Subcutaneous abdominal adipose tissue (tissue), 5 donors: ENCODE results near the gene COL4A2.

Source experiments
- H3K27ac ChIP-seq: one replicate; pipeline ENCODE4 v1.7.0; 2013; ENCODE audit warnings: low read depth, mild to moderate bottlenecking, inconsistent platforms, low read length, moderate library complexity
- H3K27me3 ChIP-seq, 5 donors: one replicate each; pipeline ENCODE4 v1.7.0; 2013; ENCODE audit warnings: low read length in 5 of 5, inconsistent platforms in 1 of 5; ENCODE audit not compliant: control insufficient read depth in 5 of 5, insufficient read depth in 4 of 5
- H3K36me3 ChIP-seq, 5 donors: one replicate each; pipeline ENCODE4 v1.7.0; 2013; ENCODE audit warnings: low read length in 5 of 5; ENCODE audit not compliant: control insufficient read depth in 5 of 5, insufficient read depth in 5 of 5
- H3K4me1 ChIP-seq, 5 donors: one replicate each; pipeline ENCODE4 v1.7.0; 2013; ENCODE audit warnings: low read length in 5 of 5, mild to moderate bottlenecking in 3 of 5, moderate library complexity in 1 of 5; ENCODE audit not compliant: control insufficient read depth in 5 of 5, insufficient read depth in 5 of 5
- H3K4me3 ChIP-seq, 5 donors: one replicate each; pipeline ENCODE4 v1.7.0; 2013; ENCODE audit warnings: low read length in 5 of 5, low read depth in 1 of 5
- H3K9ac ChIP-seq, 5 donors: one replicate each; pipeline ENCODE4 v1.7.0; 2013; ENCODE audit warnings: low read length in 5 of 5, mild to moderate bottlenecking in 4 of 5, moderate library complexity in 3 of 5
- H3K9me3 ChIP-seq, 5 donors: one replicate each; pipeline ENCODE4 v1.7.0; 2013; ENCODE audit warnings: low read length in 5 of 5; ENCODE audit not compliant: control insufficient read depth in 5 of 5
- donor health status: healthy.
- donor health status: healthy.
- donor health status: healthy.
- donor health status: healthy.
- donor health status: healthy.

COL4A2 gene

DNA sequence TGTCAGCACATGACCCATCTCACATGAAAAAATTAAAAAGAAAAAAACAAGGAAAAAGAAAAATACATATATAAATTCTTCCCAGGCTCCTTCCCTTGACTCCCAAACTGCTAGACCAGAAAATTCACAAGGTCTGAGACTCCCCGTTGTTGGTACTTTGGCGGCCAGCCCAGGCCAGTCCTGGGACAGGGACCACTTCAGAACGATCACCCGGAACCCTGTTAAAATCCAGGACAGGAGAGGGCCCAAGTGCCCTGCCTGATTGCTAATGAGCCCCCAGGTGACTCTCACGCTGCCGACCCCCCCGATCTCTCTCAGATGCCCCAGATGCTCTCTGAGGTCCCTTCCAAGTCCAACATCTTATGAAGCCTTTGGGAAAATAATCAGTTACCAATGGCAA lies 107.2 kb downstream of the COL4A2 start:
- Histone ChIP-seq H3K27me3 (no peaks in the 10 kb centered on the region), H3K9me3 (no peaks in the 10 kb centered on the region), H3K4me3 (no peak overlapping the region), H3K4me1 (peaks cover 31 to 79% (median 75%) of the 10 kb centered on the region in 5 donors), H3K9ac (peak overlapping the region in 2 of 5 donors; percentile 60 to 71), H3K27ac (peak overlapping the region; percentile 99), H3K36me3 (peaks cover 0 to 8% (median under 1%) of the 10 kb centered on the region in 5 donors)

DNA sequence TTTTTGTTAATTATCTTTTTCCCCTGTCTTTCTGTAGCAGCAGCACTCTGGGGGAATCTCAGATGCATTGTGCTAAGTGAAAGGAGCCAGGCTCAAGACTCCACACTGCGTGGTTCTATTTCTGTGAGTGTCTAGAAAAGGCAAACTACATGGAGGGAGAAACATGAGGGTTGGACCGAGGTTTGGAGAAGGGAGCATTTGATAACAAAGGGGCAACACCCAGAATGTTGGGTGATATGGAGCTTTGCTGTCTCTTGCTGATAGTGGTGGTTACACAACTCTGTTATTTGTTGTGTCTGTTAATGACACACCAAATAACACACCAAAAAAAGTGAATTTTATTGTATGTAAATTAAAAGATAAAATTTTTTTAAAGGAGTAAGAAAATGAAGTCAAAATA lies 107.8 kb downstream of the COL4A2 start:
- H3K27ac ChIP-seq: peak overlapping the region; percentile 99
- H3K4me3 ChIP-seq: no peak overlapping the region
- H3K9me3 ChIP-seq: no peaks in the 10 kb centered on the region
- peaks cover 0 to 11% (median 0%) of the 10 kb centered on the region in 5 donors for H3K36me3 ChIP-seq
- peaks cover 31 to 82% (median 80%) of the 10 kb centered on the region in 5 donors for H3K4me1 ChIP-seq
- H3K9ac ChIP-seq: peak overlapping the region in 1 of 5 donors; percentile 60
- no peaks in the 10 kb centered on the region for H3K27me3 ChIP-seq

DNA sequence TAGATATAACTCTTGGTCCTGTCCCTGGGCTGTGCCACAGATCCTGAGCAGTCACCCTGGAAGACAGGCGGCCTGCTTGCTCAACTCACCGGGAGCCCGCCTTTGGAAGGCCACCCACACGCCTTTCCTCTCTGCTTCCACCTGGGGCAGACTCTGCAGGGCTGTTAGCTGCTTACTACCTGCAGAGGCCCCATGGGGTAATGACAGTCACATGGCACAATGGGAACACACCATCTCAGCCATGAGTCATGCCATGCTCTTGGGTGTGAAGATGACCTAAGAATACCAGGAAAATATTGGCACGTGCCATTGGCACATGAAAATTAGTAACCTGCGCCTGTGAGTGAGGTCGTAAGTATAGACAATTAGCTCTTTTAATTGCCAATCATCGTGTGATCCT lies 108.6 kb downstream of the COL4A2 start:
- Histone ChIP-seq H3K9ac (peak overlapping the region in 2 of 5 donors; percentile 71 to 76), H3K27ac (peak overlapping the region; percentile 99), H3K27me3 (no peaks in the 10 kb centered on the region), H3K36me3 (peaks cover 0 to 14% (median 0%) of the 10 kb centered on the region in 5 donors), H3K9me3 (no peaks in the 10 kb centered on the region), H3K4me1 (peaks cover 29 to 81% (median 79%) of the 10 kb centered on the region in 5 donors), H3K4me3 (no peak overlapping the region)

DNA sequence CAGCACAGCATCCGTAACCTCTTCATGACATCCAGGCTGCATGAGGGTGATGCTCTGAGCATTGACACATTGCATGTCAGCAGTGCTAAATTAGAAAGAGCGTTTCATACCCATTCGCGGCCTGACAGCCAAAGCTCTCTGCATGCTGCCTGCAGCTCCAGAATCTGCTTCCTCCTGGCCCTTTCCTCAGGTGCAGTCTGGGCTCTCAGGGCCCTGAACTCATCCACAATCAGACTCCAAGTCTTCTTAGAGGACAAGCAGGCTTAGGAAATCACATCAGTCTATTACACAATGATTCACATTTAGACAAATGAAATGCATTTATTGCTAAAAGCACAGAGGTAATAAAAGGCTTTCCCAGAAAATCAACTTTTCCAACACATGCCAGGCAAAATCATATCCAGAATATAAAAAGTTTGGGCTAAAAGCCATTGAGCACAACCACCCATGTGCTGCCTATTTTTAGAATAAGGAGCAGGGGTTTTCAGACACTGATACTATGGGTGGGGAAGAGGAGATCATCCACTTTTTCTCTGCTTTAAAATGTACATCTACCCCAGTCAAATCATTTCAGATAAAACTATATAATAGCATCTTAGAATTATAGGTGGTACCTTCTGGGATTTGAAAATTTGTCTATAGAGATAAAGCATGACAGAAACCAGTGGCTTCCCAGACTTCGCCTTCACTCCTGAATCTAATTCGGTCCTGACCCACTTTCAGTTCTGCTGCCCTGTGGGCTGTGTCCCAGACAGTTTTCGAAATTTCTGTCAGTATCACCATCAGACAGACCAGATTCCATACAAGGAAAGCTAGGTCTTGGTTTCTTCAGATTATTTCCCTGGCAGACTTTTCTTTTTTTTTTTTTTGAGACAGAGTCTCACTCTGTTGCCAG lies 109.3 kb downstream of the COL4A2 start:
- H3K9ac ChIP-seq: peak overlapping the region in 2 of 5 donors; percentile 71 to 76

DNA sequence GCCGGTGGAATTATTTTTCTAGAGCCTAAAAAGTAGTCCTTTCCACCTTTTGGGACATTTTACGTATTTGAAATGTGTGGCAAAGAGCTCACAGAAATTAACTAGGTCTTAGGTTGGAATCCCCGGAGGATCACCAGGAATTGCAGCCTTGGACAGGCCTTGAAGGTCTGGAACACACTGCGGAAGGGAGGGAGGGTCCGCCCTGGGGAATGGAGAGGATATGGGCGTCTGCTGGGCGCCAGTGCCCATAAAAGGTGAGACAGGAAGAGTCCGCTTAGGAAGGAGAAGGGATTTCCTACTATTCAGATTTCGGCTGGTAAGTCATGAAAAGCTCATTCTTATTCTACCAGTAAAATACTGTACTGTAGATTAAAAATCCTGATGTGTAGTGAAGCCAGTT lies 111.9 kb downstream of the COL4A2 start:
- Histone ChIP-seq H3K36me3 (peaks cover 3 to 25% (median 5%) of the 10 kb centered on the region in 5 donors), H3K27ac (peak overlapping the region; percentile 99), H3K9me3 (no peaks in the 10 kb centered on the region), H3K9ac (peak overlapping the region in 1 of 5 donors; percentile 34), H3K4me3 (no peak overlapping the region), H3K27me3 (no peaks in the 10 kb centered on the region), H3K4me1 (peaks cover 18 to 72% (median 66%) of the 10 kb centered on the region in 5 donors)

More for the DNA sequence above, 109.3 kb downstream of the COL4A2 start:
- peaks cover 28 to 81% (median 79%) of the 10 kb centered on the region in 5 donors for H3K4me1 ChIP-seq
- H3K36me3 ChIP-seq: peaks cover 0 to 20% (median 5%) of the 10 kb centered on the region in 5 donors
- H3K27ac ChIP-seq: peak overlapping the region; percentile 99
- no peaks in the 10 kb centered on the region for H3K9me3 ChIP-seq
- no peaks in the 10 kb centered on the region for H3K27me3 ChIP-seq
- peak overlapping the region in 1 of 5 donors; percentile 43 for H3K4me3 ChIP-seq

DNA sequence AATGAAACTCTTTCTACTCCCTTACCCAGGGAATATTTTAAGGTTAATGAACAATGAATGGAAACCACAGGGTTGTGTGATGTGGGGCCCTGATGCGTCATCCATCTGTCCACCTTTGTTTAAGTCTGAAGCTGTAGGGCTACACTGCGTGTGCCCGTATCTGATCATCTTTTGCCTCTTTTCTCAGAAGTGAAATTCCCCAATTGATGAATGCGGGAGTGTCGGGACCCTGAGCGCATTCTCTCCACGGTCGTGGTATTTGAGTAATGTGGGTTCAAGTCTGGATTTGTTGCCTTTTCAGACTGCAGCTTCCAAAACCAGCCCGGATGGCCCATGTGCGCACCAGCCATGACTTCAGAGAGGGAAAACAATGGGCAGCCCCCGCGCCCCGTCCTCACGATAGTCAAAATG lies 112.3 kb downstream of the COL4A2 start:
- no peak overlapping the region for H3K4me3 ChIP-seq
- no peaks in the 10 kb centered on the region for H3K9me3 ChIP-seq
- peak overlapping the region in 2 of 5 donors; percentile 7 to 33 for H3K9ac ChIP-seq
- peak overlapping the region; percentile 99 for H3K27ac ChIP-seq
- H3K4me1 ChIP-seq: peaks cover 18 to 72% (median 66%) of the 10 kb centered on the region in 5 donors
- H3K27me3 ChIP-seq: no peaks in the 10 kb centered on the region
- peaks cover 3 to 25% (median 5%) of the 10 kb centered on the region in 5 donors for H3K36me3 ChIP-seq

DNA sequence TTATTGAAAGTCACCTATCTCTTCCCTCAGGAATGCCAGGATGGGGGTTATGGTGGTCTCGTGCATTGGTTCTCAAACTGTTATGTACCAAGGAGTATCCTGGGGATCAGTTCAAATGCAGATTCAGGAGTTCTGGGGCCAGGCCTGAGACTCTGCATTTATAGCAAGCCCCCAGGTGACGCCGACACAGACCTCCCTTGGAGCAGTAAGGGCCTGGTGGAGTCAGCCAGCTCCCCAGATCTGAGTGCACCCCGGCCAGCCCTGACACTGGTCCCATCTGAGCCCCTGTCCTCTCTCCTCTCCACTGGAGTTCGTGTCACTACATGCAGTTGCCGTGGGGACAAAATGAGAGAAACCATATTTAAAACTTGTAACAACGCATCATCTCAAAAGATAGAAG lies 112.9 kb downstream of the COL4A2 start:
- Histone ChIP-seq H3K27ac (peak overlapping the region; percentile 99), H3K27me3 (no peaks in the 10 kb centered on the region), H3K9ac (peak overlapping the region in 2 of 5 donors; percentile 7 to 33), H3K36me3 (peaks cover 5 to 30% (median 7%) of the 10 kb centered on the region in 5 donors), H3K4me3 (no peak overlapping the region), H3K4me1 (peaks cover 18 to 72% (median 66%) of the 10 kb centered on the region in 5 donors), H3K9me3 (no peaks in the 10 kb centered on the region)

DNA sequence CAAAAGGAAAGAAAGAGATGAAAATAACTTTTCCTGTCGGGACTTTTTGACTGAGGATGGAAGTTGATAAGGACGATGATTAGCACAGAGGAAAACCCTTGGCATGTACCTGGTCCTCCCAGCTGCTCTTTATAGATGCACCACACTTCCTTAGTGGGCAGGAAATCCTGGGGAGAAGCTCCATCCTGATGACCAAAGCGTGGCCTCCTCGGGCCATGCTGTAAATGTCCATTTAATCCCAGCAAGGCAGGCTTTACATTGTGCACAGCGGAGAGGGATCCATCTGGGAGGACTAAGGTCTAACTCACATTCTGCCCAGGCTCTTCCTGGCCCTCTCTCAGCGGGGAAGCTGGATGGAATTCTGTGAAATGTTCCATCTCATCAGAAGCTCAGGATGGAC lies 113.5 kb downstream of the COL4A2 start:
- Histone ChIP-seq H3K4me3 (no peak overlapping the region), H3K36me3 (peaks cover 5 to 36% (median 14%) of the 10 kb centered on the region in 5 donors), H3K9me3 (no peaks in the 10 kb centered on the region), H3K4me1 (peaks cover 18 to 68% (median 59%) of the 10 kb centered on the region in 5 donors), H3K27me3 (no peaks in the 10 kb centered on the region), H3K9ac (no peak overlapping the region), H3K27ac (peak overlapping the region; percentile 99)

DNA sequence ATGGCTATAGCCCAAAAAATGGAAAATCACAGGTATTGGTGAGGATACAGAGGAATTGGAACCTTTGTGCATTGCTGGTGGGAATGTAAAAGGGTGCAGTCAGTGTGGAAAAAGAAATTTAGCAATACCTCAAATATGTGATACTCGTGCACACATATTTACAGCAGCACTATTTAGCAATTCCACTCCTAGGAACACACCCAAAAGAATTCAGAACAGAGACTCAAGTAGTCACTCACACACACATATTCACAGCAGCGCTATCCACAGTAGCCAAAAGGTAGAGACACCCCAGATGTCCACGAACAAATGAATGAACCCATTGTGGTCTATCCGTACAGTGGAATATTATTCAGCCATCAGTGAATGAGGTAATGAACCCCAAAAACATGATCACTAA lies 114.0 kb downstream of the COL4A2 start:
- Histone ChIP-seq H3K36me3 (peaks cover 5 to 36% (median 17%) of the 10 kb centered on the region in 5 donors), H3K9ac (no peak overlapping the region), H3K27ac (peak overlapping the region; percentile 99), H3K9me3 (no peaks in the 10 kb centered on the region), H3K4me1 (peaks cover 14 to 64% (median 55%) of the 10 kb centered on the region in 5 donors), H3K27me3 (no peaks in the 10 kb centered on the region), H3K4me3 (no peak overlapping the region)
